Left cardiac atrium (tissue), 4 donors: Measurements from ENCODE around the gene C1orf50. TPM values are rescaled to one million over a fixed set of nuclear protein-coding genes. Genes with fewer than 3 reads are reported as not detected.
"Not testable (repeated sequence)": the region's sequence is repeated elsewhere in the genome, so short reads cannot be mapped to it uniquely, and the experiment has no call there.

Experiments
- ATAC-seq, 2 donors: fragments of 200-7000 bp; cut with Tn5 transposase; one replicate each; pipeline ENCODE4 v1.9.1; 2020; ENCODE audit warnings: mild to moderate bottlenecking in 2 of 2, moderate library complexity in 2 of 2
- DNase-seq: peaks from one replicate; pipeline ENCODE4 v3.0.0-alpha.2; 2020
- intact Hi-C, 2 donors: fragments of 100-400 bp; cut with DNase I; formaldehyde crosslinking; loops; one replicate each; pipeline versions ENCODE4 v1.14.1 to v1.15.1; 2022 to 2023
- total RNA-seq, 2 donors: library from RNA; stranded (reverse); fragmentation: NEBNext Ultra II Directional; extraction: Animal tissue kit (Norgen Biotek cat#: 25700); gene quantifications; one replicate each; pipeline ENCODE4 v1.2.1, GENCODE V29; 2021
- donor health status: DM: no; HTN: yes; CAD: no.
- donor health status: DM: no; HTN: yes; CAD: no; lungs with severe emphysema.
- donor health status: DM: yes; HTN: yes; CAD: no.
- donor health status: Dilated cardiomyopathy.

Gene C1orf50
- total RNA-seq, 2 donors from 2014 or later, result 5.1 to 7.7 TPM

DNA sequence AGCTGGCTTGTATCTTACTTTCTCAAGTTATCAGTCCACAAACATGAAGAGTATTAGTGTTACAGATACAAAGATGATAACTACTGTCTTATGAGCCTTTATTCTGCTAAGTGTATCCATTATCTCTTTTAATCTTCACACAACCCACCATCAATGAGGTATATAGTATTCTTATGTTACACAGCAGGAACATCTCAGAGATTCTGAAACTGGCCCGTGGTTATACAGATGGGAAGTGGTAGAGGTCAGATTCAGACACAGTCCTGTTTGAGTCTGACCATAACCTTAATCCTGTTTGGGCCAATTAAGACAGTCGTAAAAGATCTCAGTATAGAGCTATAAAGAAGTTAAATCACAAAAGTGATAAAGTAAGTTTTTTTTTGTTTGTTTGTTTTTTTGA lies 12.7 kb downstream of the C1orf50 start:
- intact Hi-C loops, result loop anchor here (5.0 to 10.0 kb wide), 3 partner anchors 138 to 295 kb away; no protein-coding TSS in a partner anchor
- no peak for ATAC-seq
- DNase-seq, result no peak

- no peak for DNase-seq
- ATAC-seq, result no peak
- intact Hi-C loops, result no loop called here
Measured at GRCh38 chr1:42780176-42780575, 13.1 kb downstream of the C1orf50 start.

DNA sequence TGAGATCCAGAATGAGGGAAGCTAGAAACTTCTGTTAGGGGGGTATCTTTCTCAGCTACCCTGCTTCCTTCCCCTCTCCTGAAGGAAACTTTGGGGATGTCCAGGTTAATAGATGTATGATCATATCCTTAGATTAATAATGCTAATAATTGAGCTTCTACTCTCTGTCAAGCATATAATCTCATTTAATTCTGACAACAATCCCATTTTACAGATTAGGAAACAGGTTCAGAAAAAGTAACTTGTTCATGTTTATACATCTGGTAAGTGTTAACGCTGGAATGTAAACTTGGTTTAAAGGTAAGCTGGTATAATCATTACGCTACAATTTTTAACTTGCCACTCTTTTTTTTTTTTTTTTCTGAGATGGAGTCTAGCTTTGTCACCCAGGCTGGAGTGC lies 16.0 kb downstream of the C1orf50 start:
- ATAC-seq (no peak), DNase-seq (no peak)
- intact Hi-C loops, result no loop called here

DNA sequence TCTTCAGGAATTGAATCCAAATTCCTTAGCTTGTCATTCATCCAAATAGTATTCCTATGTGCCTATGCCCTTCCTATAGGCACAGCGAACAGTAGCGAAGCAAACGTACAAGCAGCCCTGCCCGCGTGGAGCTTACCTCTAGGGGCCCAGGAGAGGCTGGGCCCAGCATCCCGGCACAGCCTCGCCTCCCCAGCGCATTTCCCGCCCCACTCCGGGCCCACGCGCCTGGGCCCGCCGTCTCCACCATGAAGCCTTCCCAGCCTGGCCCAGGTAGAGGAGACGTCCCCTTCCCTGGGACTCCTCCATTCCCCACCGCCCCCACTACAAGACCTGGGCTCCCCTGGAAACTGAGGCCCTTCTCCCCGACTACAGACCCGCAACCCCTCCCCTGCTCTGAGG lies 17.5 kb downstream of the C1orf50 start:
- DNase-seq (no peak), ATAC-seq (no peak)
- intact Hi-C loops, result no loop called here

DNA sequence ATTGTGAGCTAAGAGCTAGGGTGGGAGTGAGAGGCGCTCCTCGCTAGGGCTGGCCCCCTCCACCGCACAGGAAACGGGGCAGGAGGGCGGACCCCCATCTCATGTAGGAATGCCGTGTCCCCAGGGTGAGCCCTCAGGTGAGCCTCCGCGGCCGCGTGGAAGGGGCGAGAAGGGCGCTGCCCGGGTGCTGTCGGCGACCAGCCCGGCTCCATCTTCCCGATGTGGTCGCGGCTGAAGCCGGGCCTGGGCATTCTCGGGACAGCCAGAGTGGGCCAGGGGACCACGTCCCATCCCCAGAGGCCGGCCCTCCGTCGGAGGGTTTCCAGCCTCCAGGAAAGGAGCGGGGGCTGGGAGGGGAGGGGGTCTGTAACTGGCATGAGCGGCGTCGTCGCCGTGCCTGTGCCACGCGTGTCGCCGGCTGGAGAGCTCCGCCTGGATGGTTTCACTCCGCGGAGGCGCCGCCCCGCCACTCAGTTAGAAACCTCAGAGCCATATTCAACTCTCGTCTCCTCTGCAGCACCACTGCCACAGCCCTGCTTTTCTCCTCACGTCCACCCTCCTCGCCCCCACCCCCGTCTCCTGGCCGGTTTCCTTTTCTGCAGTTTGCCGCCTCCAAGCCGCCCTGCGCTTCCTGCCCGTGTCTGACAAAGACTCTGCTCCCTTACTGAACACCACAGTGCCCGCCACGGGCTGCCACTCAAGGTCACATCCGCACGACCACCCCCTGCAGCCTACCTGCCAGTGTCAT lies 18.1 kb downstream of the C1orf50 start, which contains the start of gene TMEM269:
Gene TMEM269, plus strand, starts transcription at position 46 of the 748 bp plus-strand sequence. CDS start 4,903 bp downstream, outside the sequence.
- ATAC-seq (peak; percentile 59 to 69), DNase-seq (peak; percentile 40)
- intact Hi-C loops, result no loop called here

DNA sequence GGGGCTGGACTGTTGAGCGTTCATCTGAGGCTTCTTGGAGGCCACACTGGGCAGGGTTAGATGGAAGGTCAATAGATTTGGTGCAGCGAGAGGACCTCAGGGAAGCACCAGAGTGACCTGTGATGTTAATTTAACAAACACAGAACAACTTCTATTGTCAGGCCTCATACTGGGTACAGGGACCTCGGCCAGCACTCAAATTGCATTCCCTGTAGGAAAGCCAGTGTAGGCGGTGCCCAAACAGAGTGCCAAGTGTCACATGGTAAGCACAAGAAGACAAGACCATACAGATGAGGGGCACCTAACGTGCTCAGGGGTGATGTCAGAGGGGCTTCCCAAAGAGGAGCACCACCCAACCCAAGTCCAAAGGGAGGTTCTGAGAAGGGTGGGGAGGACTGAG lies 19.0 kb downstream of the C1orf50 start:
- intact Hi-C loops, result no loop called here
- DNase-seq (no peak), ATAC-seq (no peak)

- intact Hi-C loops, result no loop called here
- DNase-seq (no peak), ATAC-seq (no peak)
Measured at GRCh38 chr1:42788021-42788420, 21.0 kb downstream of the C1orf50 start.

GRCh38 chr1:42793824-42794223 lies 26.8 kb downstream of the C1orf50 start:
- intact Hi-C loops, result no loop called here
- ATAC-seq (peak in 1 of 2 donors; percentile 77), DNase-seq (no peak)

DNA sequence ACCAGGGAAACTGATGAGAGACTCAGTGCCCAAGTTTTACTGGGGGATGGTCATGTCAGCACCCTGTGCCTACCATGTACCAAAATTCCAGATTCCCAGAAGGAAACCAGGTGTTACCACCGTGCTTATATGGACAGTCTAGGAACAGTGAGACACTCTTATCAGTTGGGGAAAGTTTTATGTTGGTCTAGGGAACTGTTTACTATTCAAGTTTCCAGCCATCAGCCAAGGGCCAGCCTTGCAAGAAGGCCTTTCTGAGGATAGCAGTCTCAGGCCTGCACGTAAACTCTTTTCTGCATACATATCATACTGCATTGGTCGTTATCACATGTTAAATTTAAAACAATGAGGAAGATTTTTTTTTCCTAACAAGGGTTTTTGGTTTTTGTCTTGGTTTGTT lies 30.4 kb downstream of the C1orf50 start:
- intact Hi-C loops, result no loop called here
- DNase-seq, result no peak
- ATAC-seq, result no peak

DNA sequence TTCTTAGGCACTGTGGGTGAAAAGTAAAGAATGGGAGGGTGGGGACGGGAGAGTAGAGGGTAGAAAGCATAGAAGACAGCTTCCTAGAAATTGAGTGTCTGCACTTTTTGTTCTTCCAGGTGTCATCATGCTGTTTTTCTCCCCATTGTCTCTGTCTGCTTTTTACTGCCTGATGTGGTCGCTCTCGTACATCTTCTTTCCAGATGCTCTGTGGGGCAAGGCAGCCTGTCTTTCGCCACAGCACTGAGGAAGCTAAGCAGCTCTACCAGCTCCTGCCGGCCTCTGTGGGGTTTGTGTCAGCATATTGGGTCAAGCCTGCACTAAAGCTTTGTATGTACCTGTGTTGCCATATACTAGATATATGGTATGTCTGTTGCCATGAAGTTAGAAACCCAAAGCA lies 30.9 kb downstream of the C1orf50 start:
- DNase-seq, result no peak
- intact Hi-C loops, result no loop called here
- ATAC-seq, result no peak

DNA sequence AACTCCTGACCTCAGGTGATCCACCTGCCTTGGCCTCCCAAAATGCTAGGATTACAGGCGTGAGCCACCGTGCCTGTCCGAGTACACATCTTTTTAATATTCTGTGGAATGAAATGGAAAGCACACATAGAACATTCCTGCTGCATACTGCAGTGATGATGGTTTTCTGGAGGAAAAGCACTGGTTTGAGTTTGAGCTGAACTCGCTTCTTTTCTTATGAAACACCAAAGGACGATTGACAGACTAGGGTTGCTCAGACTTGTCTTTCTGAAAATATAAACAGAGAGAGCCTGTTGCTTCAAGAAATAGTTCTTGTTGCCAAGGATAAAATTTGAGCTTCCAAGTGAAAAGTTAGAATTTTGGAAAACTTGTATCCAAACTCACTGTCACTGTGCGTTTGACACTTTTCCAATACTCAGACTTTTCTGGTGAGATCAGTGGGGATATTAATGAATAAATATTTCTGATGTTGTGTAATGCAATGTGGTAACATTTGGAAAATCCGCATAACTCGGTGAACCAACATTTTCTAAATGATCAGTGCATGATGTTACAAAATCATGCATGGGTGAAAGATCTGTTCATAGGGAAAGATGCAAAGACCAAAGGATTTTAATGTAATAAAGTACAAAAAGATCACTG lies 34.9 kb downstream of the C1orf50 start:
- intact Hi-C loops, result no loop called here
- ATAC-seq, result peak in 1 of 2 donors; percentile 61
- no peak for DNase-seq

DNA sequence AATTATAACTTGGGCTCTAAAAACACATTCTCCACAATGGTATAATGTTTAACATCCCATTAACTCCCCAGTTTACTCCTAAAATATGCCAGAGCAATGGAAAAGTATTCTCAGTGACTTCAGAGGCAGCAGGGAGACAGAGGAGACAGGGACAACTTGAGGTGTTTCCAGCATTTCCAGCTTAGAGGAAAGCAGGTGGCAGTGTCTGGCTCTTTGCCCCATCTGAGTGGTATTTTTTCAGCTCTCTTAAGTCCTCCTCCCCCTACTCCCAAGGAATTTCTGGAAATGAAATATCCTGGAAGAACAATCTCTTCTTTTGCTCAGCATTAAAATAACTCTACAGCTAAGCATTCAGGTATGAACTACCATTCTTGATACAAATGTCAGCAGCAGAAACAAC lies 39.1 kb downstream of the C1orf50 start:
- intact Hi-C loops, result no loop called here
- no peak for ATAC-seq

DNA sequence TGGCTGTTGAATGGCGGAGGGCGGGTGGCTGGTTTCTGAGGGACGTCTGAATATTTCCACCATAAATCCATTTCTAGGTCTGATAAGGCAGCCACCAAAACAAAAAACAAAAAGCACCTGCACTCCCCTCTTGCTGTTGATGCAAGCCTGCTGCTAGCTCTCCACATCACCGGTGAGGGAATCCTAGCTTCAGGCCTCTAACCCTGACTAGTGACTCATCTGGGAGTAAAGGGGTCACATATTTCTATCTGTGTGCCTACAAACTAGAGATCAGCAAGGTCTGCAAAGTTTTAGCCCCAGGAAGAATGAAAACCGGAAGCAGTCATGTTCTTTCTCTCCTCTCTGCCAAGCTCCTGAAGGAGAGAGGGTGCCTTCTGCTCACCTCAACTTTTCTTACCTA lies 39.5 kb downstream of the C1orf50 start:
- ATAC-seq (no peak), DNase-seq (no peak)
- intact Hi-C loops, result no loop called here

More for the DNA sequence above, 39.1 kb downstream of the C1orf50 start:
- no peak for DNase-seq

DNA sequence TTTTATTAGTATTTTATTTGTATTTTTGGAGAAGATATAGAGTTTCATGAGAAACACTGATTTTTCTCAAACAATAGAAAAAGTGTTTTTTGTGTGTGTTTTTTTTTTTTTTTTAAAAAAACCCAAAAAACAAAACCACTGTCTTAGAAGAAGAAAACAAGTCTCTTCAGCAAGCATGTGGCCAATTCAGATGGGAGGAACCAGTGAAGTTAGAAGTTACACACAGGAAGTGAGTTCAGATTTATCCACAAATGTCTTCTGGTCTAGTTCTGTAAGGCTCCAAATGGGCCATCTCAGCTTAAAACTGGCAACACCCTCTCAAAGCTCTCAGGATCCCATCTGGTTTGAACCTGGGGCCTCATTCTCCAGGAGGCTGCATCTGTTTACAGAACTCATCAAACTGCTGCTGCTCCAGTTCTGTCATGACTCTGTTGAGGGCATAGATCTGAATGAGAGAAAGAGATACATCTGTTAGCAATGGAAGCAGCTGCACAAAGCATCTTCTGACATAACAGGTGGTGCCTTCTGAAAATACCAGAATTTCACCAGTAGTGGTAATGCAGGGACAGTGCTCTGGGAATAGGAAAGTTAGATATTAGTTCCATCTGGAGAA lies 40.1 kb downstream of the C1orf50 start:
- ATAC-seq, result no peak
- no peak for DNase-seq
- intact Hi-C loops, result no loop called here

GRCh38 chr1:42814815-42815214 lies 47.8 kb downstream of the C1orf50 start:
- ATAC-seq, DNase-seq: not testable (repeated sequence)
- intact Hi-C loops, result loop anchor here in 1 of 2 donors (5.0 kb wide), 1 partner anchor 48 kb away; the partner anchor contains the start of genes C1orf50 and P3H1

DNA sequence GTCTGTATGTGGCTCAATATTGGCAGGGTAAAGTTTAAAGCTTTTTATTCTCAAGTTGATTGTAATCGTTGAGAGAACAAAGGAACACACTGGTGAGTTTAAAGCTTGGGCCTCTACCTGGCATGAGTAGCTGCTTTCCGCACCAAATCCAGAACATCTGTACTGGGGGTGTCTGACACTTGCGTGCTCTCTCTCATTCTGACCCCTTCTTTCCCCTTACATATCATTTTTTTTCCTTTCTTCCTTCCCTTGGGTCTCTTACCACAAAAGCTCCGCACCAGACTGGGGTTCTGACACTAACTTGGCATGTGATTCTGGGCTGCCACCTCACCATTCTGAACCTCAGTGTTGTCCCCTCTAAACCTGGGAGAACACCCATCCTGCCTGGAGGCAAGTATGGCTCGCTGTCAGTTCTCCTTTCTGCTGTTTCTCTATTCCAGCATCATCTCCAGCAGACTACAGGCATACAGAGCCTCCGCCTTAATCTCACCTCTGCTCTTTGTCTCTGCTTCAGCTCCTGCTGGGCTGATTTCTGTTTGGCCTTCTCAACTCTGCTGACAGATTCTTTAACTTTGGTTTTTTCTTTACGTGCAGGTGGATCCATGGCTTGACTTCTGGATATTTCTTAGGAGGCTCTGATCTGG lies 49.0 kb downstream of the C1orf50 start:
- intact Hi-C loops, result loop anchor here in 1 of 2 donors (5.0 kb wide), 1 partner anchor 49 kb away; the partner anchor contains the start of genes C1orf50 and P3H1
- DNase-seq (no peak), ATAC-seq (peak in 1 of 2 donors; percentile 2)

- intact Hi-C loops, result loop anchor here in 1 of 2 donors (5.0 kb wide), 1 partner anchor 50 kb away; the partner anchor contains the start of genes C1orf50 and P3H1
- ATAC-seq, result peak; percentile 99
- peak; percentile 93 for DNase-seq
Measured at GRCh38 chr1:42816585-42817439, 49.8 kb downstream of the C1orf50 start, which contains the start of the genes ERMAP and SVBP. Gene ERMAP, plus strand, starts transcription at chr1:42817122. Its CDS starts 13,327 bp downstream, at chr1:42830449. Gene SVBP, minus strand, starts transcription at chr1:42817397. Its CDS starts 853 bp downstream, at chr1:42816544.

- ATAC-seq, result no peak
- intact Hi-C loops, result loop anchor here in 1 of 2 donors (5.0 kb wide), 1 partner anchor 50 kb away; the partner anchor contains the start of genes C1orf50 and P3H1
Measured at GRCh38 chr1:42817440-42817767, 50.4 kb downstream of the C1orf50 start.

More at GRCh38 chr1:42817440-42817767, 50.4 kb downstream of the C1orf50 start:
- DNase-seq, result no peak
